Choroid plexus epithelial cell (primary cell): ENCODE results near the gene RBMS3.

Experiments used
- DNase-seq: peaks from one replicate; pipeline ENCODE4 v3.0.0-alpha.2; 2010; ENCODE audit warnings: low read depth
- H3K4me3 ChIP-seq: 2 replicates; pipeline ENCODE4 v1.5.1; 2011; ENCODE audit warnings: low read depth, mild to moderate bottlenecking, control low read depth, low read length, moderate library complexity
- TF ChIP-seq, protein P1 (sequence below): conservative IDR thresholded peaks from 2 replicates; pipeline ENCODE4 v1.5.1; 2011; ENCODE audit warnings: low read depth, mild to moderate bottlenecking, control low read depth, inconsistent platforms, low read length, moderate library complexity

Gene RBMS3

DNA sequence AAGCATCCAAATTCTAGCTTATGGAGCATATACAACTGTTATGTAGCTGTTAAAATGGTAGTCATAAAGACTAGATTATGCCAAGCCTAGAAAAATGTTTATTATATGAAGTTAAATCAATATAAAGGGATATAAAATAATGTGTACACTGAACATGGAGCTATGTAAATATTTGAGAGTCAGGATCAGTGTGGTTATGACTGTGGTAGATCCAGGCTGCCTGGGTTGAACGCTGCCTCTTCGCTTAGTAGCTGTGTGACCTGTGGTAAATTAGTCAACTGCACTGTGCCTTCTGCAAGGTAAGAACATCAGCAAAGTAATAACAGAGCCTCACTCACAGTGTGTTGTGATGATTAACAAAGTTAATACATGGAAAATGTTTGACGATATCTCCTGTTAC is 212.2 kb downstream of the RBMS3 start:
- TF ChIP-seq, protein P1, sequence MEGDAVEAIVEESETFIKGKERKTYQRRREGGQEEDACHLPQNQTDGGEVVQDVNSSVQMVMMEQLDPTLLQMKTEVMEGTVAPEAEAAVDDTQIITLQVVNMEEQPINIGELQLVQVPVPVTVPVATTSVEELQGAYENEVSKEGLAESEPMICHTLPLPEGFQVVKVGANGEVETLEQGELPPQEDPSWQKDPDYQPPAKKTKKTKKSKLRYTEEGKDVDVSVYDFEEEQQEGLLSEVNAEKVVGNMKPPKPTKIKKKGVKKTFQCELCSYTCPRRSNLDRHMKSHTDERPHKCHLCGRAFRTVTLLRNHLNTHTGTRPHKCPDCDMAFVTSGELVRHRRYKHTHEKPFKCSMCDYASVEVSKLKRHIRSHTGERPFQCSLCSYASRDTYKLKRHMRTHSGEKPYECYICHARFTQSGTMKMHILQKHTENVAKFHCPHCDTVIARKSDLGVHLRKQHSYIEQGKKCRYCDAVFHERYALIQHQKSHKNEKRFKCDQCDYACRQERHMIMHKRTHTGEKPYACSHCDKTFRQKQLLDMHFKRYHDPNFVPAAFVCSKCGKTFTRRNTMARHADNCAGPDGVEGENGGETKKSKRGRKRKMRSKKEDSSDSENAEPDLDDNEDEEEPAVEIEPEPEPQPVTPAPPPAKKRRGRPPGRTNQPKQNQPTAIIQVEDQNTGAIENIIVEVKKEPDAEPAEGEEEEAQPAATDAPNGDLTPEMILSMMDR, result no peak
- no peak for DNase-seq
- no peak overlapping the region for H3K4me3 ChIP-seq

DNA sequence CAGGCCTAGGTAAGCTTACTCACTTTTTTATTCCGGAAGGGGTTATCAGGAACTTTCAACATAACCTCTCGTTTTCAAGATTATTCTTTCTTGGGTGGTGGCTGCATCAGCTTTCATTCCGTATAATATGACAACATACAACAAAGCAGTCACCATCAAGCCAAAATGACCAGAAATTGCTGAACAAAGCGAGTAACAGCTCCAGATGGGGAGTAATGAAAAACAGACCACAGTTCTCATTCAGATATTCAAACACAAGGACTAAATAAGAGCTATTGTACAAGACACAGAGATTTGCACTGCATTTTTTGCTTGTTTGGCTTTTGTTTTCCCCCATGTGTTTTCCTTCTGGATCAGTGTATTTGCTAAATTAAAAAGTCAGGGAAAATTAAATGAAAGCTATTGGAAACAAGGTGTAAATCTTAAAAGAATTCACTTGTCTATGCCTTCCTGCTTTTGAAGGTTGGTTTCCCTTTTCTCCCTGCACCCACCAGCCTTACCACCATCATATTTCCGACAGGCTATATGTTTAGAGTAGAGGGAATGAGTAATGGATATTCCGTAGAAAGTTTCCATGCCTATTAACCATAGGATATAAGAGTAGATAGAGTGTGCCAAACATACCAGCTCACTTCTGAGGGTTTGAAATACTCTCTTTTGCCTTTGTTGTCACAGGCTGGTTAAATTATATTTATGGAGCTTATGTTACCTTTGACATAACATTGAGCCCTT is 213.6 kb downstream of the RBMS3 start:
- H3K4me3 ChIP-seq, result no peak overlapping the region
- TF ChIP-seq, protein P1, result no peak
- no peak for DNase-seq

GRCh38 chr3:29497282-29497681 is 216.4 kb downstream of the RBMS3 start:
- TF ChIP-seq, protein P1, result no peak

GRCh38 chr3:29502771-29503170 is 221.9 kb downstream of the RBMS3 start:
- H3K4me3 ChIP-seq, result no peak overlapping the region
- no peak for DNase-seq
- TF ChIP-seq, protein P1, result no peak

More at GRCh38 chr3:29497282-29497681, 216.4 kb downstream of the RBMS3 start:
- no peak overlapping the region for H3K4me3 ChIP-seq
- DNase-seq, result no peak

GRCh38 chr3:29503314-29503713 is 222.4 kb downstream of the RBMS3 start:
- DNase-seq, result no peak
- TF ChIP-seq, protein P1, result no peak
- H3K4me3 ChIP-seq, result no peak overlapping the region

GRCh38 chr3:29503958-29504357 is 223.1 kb downstream of the RBMS3 start:
- TF ChIP-seq, protein P1, result no peak
- H3K4me3 ChIP-seq, result no peak overlapping the region
- peak; percentile 47 for DNase-seq

- no peak for DNase-seq
- TF ChIP-seq, protein P1, result no peak
- no peak overlapping the region for H3K4me3 ChIP-seq
Measured at GRCh38 chr3:29506502-29506901, 225.6 kb downstream of the RBMS3 start.
